ENCODE data around the gene CEP57L1. TPM values are rescaled to one million over a fixed set of nuclear protein-coding genes. Genes with fewer than 3 reads are reported as not detected.
"Not testable (repeated sequence)": the region's sequence is repeated elsewhere in the genome, so short reads cannot be mapped to it uniquely, and the experiment has no call there.

The CEP57L1 gene
- total RNA-seq, 1 donor from 2014 or later: 6.3 TPM

- ATAC-seq (ENCODE audit: poor library complexity): peak; percentile 79
- intact Hi-C loops (cut with DNase I): loop anchor here (5.0 kb wide), 1 partner anchor 195 kb away; the partner anchor contains the start of gene CD164
- peak; percentile 58 for DNase-seq
These were observed 92.2 kb downstream of the CEP57L1 start for GRCh38 chr6:109187399-109188114.

- DNase-seq (no peak), ATAC-seq (ENCODE audit: poor library complexity) (no peak)
- intact Hi-C loops (cut with DNase I): loop anchor here (5.0 kb wide), 1 partner anchor 194 kb away; the partner anchor contains the start of gene CD164
These were observed 92.8 kb downstream of the CEP57L1 start for GRCh38 chr6:109188115-109188411.

GRCh38 chr6:109191368-109191767, 96.1 kb downstream of the CEP57L1 start:
- intact Hi-C loops (cut with DNase I): not testable (repeated sequence)

GRCh38 chr6:109192865-109193264, 97.6 kb downstream of the CEP57L1 start:
- DNase-seq: no peak
- intact Hi-C loops (cut with DNase I): no loop called here
- ATAC-seq (ENCODE audit: poor library complexity): no peak

More at GRCh38 chr6:109191368-109191767, 96.1 kb downstream of the CEP57L1 start:
- not testable (repeated sequence) for ATAC-seq (ENCODE audit: poor library complexity); DNase-seq

- DNase-seq (no peak), ATAC-seq (ENCODE audit: poor library complexity) (no peak)
- intact Hi-C loops (cut with DNase I): no loop called here
These were observed 99.6 kb downstream of the CEP57L1 start for GRCh38 chr6:109194880-109195279.

GRCh38 chr6:109197061-109197460, 101.8 kb downstream of the CEP57L1 start:
- DNase-seq (no peak), ATAC-seq (ENCODE audit: poor library complexity) (no peak)
- intact Hi-C loops (cut with DNase I): no loop called here

GRCh38 chr6:109202409-109203264, 107.3 kb downstream of the CEP57L1 start:
- no peak for DNase-seq

GRCh38 chr6:109204511-109204910, 109.2 kb downstream of the CEP57L1 start:
- intact Hi-C loops (cut with DNase I): no loop called here
- ATAC-seq (ENCODE audit: poor library complexity) (no peak), DNase-seq (no peak)

More at GRCh38 chr6:109202409-109203264, 107.3 kb downstream of the CEP57L1 start:
- intact Hi-C loops (cut with DNase I): no loop called here
- ATAC-seq (ENCODE audit: poor library complexity): no peak

- ATAC-seq (ENCODE audit: poor library complexity) (no peak), DNase-seq (no peak)
- intact Hi-C loops (cut with DNase I): loop anchor here (10.0 kb wide), 1 partner anchor 62 kb away; no protein-coding TSS in a partner anchor
These were observed 117.4 kb downstream of the CEP57L1 start for GRCh38 chr6:109212683-109213082.

Other genes with a start within 250 kb of the CEP57L1 start
- gene ARMC2, start 247.1 kb upstream of the CEP57L1 start, total RNA-seq: 9.5 TPM
- 64.1 TPM for gene SESN1, start 661 bp upstream of the CEP57L1 start, total RNA-seq

Data from Right ventricle myocardium superior (tissue), 1 donor.